IMR-90 (cell line): ENCODE data around the gene FRMPD4.

Experiments
- MAZ ChIP-seq: IDR thresholded peaks from 2 replicates; pipeline ENCODE4 v1.6.1; 2012; ENCODE audit warnings: low read depth, mild to moderate bottlenecking, low read length, improper control_type of control experiment, moderate library complexity, borderline replicate concordance
- RAD21 ChIP-seq: IDR thresholded peaks from 2 replicates; pipeline ENCODE4 v1.6.1; 2012; ENCODE audit warnings: low read length, improper control_type of control experiment
- TF ChIP-seq, protein P1 (sequence below): conservative IDR thresholded peaks from 2 replicates; pipeline ENCODE4 v1.5.1; 2012; ENCODE audit warnings: mild to moderate bottlenecking, low read depth, low read length, improper control_type of control experiment

DNA sequence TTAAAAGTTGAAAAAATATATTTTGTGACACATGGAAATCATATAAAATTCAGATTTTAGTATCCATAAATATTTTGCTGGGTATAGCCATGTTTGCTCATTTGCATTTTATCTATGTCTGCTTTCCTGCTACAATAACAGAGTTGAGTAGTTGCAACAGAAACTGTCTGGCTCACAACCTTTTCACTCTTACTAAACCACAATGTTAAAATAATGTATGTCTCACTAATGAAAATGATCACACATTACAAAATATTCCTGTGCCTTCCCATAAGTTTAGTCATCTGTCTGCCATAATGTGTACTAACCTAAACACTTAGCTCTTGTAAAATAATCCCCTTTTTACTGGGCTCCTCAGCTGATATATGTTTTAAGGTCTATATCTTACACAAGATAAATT is 479.0 kb downstream of the FRMPD4 start:
- TF ChIP-seq, protein P1, sequence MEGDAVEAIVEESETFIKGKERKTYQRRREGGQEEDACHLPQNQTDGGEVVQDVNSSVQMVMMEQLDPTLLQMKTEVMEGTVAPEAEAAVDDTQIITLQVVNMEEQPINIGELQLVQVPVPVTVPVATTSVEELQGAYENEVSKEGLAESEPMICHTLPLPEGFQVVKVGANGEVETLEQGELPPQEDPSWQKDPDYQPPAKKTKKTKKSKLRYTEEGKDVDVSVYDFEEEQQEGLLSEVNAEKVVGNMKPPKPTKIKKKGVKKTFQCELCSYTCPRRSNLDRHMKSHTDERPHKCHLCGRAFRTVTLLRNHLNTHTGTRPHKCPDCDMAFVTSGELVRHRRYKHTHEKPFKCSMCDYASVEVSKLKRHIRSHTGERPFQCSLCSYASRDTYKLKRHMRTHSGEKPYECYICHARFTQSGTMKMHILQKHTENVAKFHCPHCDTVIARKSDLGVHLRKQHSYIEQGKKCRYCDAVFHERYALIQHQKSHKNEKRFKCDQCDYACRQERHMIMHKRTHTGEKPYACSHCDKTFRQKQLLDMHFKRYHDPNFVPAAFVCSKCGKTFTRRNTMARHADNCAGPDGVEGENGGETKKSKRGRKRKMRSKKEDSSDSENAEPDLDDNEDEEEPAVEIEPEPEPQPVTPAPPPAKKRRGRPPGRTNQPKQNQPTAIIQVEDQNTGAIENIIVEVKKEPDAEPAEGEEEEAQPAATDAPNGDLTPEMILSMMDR, result no peak
- TF ChIP-seq MAZ (no peak), RAD21 (no peak)
